HEK293 (cell line): ENCODE results near the gene AMT.

Source experiments
- FEZF1 ChIP-seq: fragments of 450-650 bp; formaldehyde crosslinking; IDR thresholded peaks from 2 replicates; pipeline ENCODE4 v1.5.1; 2016; ENCODE audit warnings: missing biosample characterization, missing genetic modification characterization
- ZBTB1 ChIP-seq: fragments of 450-650 bp; formaldehyde crosslinking; IDR thresholded peaks from 2 replicates; pipeline ENCODE4 v1.5.1; 2016; ENCODE audit warnings: missing biosample characterization, missing genetic modification characterization
- ZBTB20 ChIP-seq: fragments of 450-650 bp; formaldehyde crosslinking; IDR thresholded peaks from 2 replicates; pipeline ENCODE4 v1.5.1; 2016; ENCODE audit warnings: missing biosample characterization, missing genetic modification characterization
- ZFP3 ChIP-seq: fragments of 450-650 bp; formaldehyde crosslinking; IDR thresholded peaks from 2 replicates; pipeline ENCODE4 v1.5.1; 2016; ENCODE audit warnings: low read depth, missing biosample characterization, missing genetic modification characterization
- ZNF140 ChIP-seq: fragments of 450-650 bp; formaldehyde crosslinking; IDR thresholded peaks from 2 replicates; pipeline ENCODE4 v1.5.1; 2016; ENCODE audit warnings: missing biosample characterization, missing genetic modification characterization
- ZNF202 ChIP-seq: fragments of 450-650 bp; formaldehyde crosslinking; IDR thresholded peaks from 2 replicates; pipeline ENCODE4 v1.5.1; 2016; ENCODE audit warnings: missing biosample characterization, missing genetic modification characterization, borderline replicate concordance
- ZNF266 ChIP-seq: fragments of 450-650 bp; formaldehyde crosslinking; IDR thresholded peaks from 2 replicates; pipeline ENCODE4 v1.5.1; 2016; ENCODE audit warnings: missing biosample characterization, missing genetic modification characterization, low read depth
- ZNF302 ChIP-seq: fragments of 450-650 bp; formaldehyde crosslinking; IDR thresholded peaks from 2 replicates; pipeline ENCODE4 v1.5.1; 2016; ENCODE audit warnings: missing biosample characterization, missing genetic modification characterization, low read depth
- ZNF521 ChIP-seq: fragments of 450-650 bp; formaldehyde crosslinking; IDR thresholded peaks from 2 replicates; pipeline ENCODE4 v1.5.1; 2017; ENCODE audit warnings: missing biosample characterization, mild to moderate bottlenecking, missing genetic modification characterization
- ZNF707 ChIP-seq: fragments of 450-650 bp; formaldehyde crosslinking; IDR thresholded peaks from 2 replicates; pipeline ENCODE4 v1.5.1; 2016; ENCODE audit warnings: missing biosample characterization, missing genetic modification characterization
- ZNF792 ChIP-seq: fragments of 450-650 bp; formaldehyde crosslinking; IDR thresholded peaks from 2 replicates; pipeline ENCODE4 v1.5.1; 2016; ENCODE audit warnings: missing biosample characterization, missing genetic modification characterization
- ZNF830 ChIP-seq: fragments of 450-650 bp; IDR thresholded peaks from 2 replicates; pipeline ENCODE4 v1.5.0; 2018; ENCODE audit warnings: missing biosample characterization, missing genetic modification characterization, low read depth, mild to moderate bottlenecking, moderate library complexity
- TF ChIP-seq, protein P1 (sequence below): fragments of 450-650 bp; formaldehyde crosslinking; IDR thresholded peaks from 2 replicates; pipeline ENCODE4 v1.5.1; 2016; ENCODE audit warnings: missing biosample characterization, missing genetic modification characterization
- TF ChIP-seq, protein P2 (sequence below): fragments of 450-650 bp; formaldehyde crosslinking; IDR thresholded peaks from 2 replicates; pipeline ENCODE4 v1.5.1; 2016; ENCODE audit warnings: missing biosample characterization, missing genetic modification characterization

DNA sequence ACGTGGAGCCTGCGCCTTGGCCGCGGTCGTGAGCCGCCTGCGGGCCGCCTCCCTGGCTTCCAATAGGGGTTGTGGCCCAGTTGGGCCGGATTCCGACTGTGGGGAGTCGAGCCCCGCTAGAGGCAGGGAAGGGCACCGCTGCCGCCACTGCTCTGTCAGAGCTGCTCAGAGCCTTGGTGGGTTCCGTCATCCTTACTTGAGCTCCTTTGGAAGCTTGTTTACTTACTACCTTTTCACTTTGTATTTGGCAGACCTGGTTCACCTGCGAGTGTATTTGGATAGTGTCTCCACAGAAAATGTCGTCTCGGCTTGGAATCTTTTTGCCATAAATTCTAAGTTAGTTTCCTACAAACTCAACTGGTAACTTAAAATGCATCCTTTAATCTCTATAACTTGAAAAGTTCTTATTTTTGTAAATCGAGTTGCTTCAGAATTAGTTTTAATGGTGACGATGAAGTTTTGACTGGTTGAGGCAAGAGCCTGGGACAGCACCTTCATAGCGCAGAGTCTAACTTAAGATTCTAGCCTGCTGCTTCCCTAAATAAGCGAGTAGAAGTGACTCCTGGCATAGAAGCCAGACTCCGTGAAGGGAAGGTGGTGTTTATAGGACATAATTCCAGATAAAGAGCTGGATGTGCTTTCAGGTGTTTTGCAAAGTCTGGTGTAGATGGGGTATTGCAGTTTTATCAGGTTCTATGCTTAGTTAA lies 48.6 kb upstream of the AMT start:
- TF ChIP-seq, protein P1, sequence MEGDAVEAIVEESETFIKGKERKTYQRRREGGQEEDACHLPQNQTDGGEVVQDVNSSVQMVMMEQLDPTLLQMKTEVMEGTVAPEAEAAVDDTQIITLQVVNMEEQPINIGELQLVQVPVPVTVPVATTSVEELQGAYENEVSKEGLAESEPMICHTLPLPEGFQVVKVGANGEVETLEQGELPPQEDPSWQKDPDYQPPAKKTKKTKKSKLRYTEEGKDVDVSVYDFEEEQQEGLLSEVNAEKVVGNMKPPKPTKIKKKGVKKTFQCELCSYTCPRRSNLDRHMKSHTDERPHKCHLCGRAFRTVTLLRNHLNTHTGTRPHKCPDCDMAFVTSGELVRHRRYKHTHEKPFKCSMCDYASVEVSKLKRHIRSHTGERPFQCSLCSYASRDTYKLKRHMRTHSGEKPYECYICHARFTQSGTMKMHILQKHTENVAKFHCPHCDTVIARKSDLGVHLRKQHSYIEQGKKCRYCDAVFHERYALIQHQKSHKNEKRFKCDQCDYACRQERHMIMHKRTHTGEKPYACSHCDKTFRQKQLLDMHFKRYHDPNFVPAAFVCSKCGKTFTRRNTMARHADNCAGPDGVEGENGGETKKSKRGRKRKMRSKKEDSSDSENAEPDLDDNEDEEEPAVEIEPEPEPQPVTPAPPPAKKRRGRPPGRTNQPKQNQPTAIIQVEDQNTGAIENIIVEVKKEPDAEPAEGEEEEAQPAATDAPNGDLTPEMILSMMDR (tag by site-specific recombination): no peak
- no peak for TF ChIP-seq ZBTB1 (tag by site-specific recombination)
- TF ChIP-seq ZBTB20: peak; percentile 59; the same call in 1 of the 2 replicates
- no peak for TF ChIP-seq ZNF202 (tag by site-specific recombination)
- no peak for TF ChIP-seq FEZF1
- TF ChIP-seq, protein P2, sequence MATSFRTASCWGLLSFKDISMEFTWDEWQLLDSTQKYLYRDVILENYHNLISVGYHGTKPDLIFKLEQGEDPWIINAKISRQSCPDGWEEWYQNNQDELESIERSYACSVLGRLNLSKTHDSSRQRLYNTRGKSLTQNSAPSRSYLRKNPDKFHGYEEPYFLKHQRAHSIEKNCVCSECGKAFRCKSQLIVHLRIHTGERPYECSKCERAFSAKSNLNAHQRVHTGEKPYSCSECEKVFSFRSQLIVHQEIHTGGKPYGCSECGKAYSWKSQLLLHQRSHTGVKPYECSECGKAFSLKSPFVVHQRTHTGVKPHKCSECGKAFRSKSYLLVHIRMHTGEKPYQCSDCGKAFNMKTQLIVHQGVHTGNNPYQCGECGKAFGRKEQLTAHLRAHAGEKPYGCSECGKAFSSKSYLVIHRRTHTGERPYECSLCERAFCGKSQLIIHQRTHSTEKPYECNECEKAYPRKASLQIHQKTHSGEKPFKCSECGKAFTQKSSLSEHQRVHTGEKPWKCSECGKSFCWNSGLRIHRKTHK: no peak
- TF ChIP-seq ZNF521 (tag by site-specific recombination): no peak
- no peak for TF ChIP-seq ZNF830 (tag by site-specific recombination)
- no peak for TF ChIP-seq ZNF302 (tag by site-specific recombination)
- TF ChIP-seq ZNF707: no peak
- TF ChIP-seq ZNF792: no peak
- no peak for TF ChIP-seq ZNF140 (tag by site-specific recombination)
- TF ChIP-seq ZNF266 (tag by site-specific recombination): no peak
- TF ChIP-seq ZFP3 (tag by site-specific recombination): no peak
